Germinal center (tissue), 1 donor: ENCODE measurements around the gene NR0B2.

ENCODE experiments used
- DNase-seq: peaks from one replicate; pipeline ENCODE4 v3.0.0; 2012; ENCODE audit warnings: mixed read lengths, low spot score

The NR0B2 gene

DNA sequence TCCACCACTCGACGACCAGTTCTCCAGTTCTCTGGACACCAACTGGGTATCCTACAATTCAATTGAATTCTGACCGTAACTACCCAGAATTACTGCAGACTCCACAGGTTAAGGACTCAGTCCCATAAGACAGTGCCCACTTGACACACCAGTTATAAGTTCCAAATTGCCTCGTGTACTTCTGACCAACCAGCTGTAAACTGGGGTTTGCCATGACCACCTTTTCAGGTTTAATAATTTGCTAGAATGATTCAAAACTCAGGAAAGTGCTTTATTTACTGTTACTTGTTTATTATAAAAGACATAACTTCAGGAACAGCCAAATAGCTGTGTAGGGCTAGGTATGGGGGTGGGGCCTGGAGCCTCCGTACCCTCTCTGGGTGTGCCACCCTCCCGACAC is 23.0 kb upstream of the NR0B2 start:
- no peak for DNase-seq

DNA sequence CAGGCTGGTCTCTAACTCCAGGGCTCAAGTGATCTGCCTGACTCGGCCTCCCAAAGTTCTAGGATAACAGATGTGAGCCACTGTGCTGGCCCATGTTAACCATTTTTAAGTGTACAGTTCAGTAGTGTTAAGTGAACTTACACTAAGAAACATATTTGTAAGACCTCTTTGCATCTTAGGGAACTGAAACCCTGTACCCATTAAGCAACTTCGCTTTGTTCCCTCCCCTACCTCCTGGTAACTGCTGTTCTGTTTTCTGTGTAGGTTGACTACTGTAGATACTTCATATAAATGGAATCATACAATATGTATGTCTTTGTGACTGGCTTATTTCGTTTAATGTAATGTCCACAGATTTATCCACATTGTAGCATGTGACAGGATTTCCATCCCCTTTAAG is 18.8 kb upstream of the NR0B2 start:
- DNase-seq, result peak; percentile 58

DNA sequence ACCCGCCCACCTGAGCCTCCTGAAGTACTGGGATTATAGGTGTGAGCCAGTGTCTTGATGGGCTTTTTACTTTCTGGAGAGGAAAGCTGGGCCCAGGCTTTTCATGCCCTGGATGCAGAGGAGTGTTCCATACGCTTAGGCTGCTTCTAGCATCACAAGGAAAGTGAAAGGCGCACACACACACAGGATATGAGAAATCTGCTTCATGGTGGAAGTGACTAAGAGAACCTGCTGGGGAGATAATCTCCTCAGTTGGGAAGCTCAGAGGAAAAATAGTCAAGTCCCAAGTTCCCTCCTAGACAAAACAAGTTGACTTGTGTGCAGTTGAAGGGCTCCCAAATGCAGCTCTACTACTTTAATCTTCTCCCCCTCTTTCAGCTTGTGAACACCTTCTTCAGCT is 9.9 kb upstream of the NR0B2 start:
- no peak for DNase-seq

DNA sequence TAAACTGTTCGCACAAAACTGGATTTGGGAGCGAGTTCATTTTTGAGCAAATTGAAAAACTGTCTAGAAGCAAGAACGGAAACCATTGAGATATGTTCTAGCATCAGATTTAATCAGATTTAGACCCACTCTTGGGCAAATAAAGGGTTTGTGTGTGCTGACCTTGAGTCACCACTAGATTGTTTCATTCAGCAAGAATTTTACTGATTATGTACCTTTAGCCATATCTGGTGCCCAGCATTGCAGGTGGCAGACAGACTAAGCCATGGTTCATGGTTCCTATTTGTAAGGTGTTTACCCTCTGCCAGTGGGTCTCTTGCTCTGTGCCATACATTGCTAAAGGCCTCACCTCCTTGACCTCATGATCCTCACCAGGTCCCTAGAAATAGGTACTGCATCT is 9.1 kb upstream of the NR0B2 start:
- DNase-seq, result no peak

DNA sequence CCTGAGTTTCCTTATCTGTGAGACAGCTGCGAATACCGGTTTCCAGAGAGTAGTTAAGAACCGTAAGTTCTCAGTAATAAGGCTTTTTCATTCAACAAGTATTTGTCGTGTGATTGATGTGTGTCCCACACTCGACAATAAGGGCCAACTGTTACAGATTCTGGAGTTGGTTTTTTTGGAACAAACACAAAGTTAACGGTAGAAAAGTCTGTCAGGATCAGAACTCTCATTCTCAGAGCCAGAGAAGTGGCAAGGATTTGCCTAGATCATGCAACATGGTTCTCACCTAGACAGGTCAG is 8.6 kb upstream of the NR0B2 start:
- DNase-seq, result no peak

DNA sequence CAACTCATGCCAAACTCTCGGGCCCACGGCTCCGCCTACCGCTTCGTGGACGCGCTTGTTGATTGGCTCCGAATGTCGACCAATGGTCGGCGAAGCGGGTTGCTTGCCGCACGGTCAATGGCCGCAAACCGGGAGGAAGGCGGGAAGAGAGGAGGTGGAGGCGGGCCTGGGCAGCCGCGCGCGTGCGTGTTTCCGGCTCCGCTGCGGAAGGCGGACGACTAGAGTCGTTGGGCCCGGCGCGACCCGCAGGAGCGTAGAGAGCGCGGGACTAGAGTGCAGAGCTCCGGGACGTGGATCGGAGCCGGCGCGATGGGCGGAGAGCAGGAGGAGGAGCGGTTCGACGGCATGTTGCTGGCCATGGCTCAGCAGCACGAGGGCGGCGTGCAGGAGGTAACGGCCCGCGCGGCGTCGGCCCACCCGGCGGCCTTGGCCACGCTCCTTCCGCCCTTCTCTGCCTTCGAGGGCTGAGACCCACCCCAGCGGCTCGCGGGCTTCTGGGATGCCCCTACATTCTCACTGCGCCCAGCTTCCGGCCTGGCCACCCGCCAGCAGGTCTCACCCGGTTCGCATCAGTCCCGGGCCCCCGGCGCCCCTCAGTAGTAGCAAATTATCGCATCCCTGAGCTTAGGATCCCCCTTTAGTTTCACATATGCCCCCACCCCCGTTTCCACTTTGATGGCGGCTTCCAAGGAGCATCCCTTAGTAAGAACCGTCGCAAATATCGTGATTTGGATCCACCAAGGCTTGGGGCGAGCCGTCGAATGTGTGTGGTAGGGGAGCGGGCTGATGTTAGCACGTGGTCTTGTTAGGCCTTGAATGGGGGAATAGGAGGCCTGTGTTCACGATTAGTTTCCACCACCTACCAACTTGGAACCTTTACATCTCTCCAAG is 8.0 kb upstream of the NR0B2 start, which contains the start of gene NUDC:
Gene NUDC (plus strand): TSS at position 204 of the 891 bp plus-strand sequence. CDS start 106 bp downstream, at position 310.
- DNase-seq, result peak; percentile 97

DNA sequence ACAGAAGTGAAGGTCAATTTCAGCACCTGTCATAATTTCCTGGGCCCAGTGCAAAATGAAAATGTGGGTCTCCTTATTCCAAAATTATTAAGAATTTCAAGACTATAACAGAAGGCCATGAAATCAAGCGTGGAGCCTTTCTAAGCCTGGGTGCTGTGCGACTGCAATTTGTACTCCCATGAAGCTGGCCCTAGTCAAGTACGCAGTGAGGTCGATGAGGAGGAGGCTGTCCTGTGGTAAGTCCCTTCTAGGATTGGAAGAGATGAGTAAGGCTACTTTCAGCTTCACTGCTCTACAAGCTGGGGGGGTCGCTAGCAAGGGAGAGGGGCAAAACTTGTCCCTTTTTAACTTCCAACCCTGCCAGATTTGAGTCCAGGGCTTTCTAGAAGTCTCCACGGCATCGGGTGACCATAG is 7.4 kb upstream of the NR0B2 start:
- DNase-seq, result no peak

DNA sequence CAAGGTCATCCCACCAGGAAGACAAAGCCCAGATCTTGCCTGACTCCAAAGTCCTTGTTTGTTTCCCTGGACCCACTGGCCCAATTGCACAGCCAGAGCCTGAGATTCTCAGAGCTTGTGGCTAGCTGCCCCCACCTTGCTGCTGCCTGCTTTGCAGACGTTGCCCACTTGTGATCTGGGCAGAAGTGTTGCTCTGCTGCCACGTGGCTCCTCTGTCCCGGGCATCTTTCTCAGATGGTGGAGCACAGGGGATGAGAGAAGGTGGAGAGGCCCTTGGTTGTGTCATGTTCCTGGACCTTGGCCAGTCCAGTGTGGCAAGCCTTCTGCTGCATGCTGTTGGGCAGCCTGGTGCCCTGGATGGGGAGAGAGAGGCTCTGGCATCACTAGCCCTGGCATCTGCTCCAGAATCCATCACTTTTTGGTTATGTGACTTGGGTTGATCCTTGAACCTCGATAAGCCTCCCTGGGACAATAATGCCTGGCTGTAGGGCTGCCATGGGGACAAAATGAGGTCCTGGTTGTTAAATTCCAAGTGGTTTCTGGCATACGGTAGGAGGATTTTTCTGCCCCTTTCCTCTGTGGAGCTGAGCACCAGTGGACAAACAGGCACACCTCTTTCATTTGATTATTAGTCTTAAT is 1.5 kb upstream of the NR0B2 start:
- DNase-seq, result no peak

DNA sequence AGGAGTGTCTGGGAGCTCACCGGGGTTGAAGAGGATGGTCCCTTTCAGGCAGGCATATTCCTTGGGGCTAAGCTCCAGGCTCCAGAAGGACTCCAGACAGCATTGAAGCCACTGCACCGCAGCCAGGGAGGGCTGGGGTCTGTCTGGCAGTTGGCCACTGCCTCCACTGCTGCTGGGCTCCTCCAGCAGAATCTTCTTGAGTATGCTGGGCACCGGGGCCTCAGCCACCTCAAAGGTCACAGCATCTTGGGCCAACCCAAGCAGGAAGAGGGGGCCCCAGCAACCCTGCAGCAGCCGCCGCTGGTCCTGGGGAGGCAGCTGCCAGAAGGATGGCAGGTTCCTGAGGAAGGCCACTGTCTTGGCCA is 404 bp downstream of the NR0B2 start:
- DNase-seq, result no peak

DNA sequence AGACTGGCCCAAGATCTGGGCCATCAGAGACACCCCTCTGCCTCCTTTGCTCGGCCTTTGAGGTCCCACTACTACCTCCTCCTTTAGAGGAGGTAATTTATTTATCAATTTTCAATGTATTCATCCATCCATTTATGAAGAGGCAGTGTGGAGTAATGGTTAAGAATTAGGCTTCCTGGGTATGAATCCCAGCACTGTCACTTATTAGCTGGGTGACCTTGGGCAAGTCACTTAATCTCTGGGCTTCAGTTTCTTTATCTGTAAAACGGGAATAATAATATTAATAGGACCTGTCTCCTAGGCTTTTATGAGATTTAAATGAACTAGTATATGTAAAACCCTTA is 1.7 kb downstream of the NR0B2 start:
- DNase-seq, result no peak

DNA sequence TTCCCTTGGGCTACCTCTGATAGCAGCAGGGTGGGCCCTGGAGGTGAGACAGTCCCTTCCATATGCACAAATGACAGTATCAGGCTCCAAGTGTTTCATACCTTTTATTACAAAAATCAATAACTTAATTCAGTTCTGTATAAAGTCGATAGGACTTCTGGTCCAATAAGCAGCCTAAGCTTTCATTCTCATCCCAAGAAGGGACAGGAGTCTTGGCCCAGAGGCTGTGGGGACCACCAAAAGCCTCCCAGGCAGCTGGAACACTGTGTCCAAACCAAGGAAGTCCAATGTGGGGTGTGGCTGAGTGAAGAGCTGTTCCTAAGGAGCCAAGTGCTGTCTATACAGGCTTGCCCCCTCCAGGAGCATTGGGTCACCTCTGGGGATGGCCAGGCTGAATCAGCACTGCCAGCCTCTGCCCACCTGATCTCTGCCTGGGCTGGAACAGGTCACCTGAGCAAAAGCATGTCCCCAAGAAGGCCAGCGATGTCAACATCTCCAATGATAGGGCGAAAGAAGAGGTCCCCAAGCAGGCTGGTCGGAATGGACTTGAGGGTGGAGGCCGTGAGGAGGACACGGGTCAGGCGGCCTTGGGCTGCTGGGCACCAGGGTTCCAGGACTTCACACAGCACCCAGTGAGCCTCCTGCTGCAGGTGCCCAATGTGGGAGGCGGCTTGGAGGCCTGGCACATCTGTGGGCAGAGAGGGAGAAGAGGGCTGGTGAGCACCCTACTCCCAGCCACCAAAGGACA is 2.2 kb downstream of the NR0B2 start:
- no peak for DNase-seq

DNA sequence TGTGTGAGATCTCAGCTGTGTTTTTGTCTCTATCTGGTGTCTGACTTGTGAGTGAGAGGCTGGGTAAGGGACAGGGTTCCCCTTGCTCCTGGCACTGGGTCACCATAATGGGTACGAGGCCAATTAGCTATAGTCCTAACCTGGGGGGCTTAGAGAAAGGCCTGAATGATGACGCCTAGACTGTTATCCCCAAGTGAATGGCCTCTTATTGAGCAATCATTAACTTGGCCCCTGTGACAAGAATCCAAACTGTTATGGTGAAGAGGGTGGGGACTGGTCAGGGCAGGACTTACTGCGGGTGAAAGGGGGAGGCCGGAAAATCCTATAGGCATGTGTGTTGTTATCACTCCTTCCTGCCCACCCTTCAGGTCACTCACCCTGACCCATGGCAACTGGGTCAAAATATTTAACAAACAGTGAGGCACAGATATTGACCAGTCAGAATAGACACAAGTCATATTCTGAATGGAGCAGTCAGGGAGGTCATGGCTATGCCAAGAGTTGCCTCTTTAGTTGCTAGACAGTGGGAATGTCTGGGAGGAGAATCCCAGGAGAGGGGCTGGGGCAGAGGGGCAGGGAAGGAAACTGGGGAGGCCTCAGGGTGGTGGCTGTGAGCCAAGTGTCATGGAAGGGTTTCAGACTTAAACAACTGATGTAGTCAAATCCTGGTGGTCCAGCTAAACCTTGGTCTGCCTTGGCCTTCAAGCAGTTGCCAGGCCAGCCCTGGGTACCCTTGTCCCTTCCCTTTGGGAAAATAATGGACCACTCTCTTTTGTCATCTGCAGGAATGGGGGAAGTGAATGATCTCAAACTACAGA is 3.2 kb downstream of the NR0B2 start:
- no peak for DNase-seq

DNA sequence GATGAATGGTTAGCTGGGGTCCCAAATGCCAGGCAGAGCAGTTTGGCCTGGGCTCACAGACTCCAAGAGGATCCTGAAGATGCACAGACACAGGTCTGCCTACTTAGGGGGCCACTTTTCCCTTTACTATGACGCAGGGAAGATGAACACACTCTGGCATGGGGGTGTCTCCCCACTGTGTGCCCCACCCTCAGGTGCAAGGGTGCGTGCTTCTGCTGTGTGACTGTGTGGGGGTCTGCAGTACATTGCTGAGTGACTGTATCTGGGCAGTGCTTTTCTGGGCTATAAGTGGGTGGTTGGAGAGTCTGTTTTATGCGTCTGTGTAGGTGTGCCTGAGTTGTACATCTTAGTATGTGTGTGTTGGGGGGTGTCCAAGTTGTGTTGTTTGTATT is 3.8 kb downstream of the NR0B2 start:
- DNase-seq, result no peak

DNA sequence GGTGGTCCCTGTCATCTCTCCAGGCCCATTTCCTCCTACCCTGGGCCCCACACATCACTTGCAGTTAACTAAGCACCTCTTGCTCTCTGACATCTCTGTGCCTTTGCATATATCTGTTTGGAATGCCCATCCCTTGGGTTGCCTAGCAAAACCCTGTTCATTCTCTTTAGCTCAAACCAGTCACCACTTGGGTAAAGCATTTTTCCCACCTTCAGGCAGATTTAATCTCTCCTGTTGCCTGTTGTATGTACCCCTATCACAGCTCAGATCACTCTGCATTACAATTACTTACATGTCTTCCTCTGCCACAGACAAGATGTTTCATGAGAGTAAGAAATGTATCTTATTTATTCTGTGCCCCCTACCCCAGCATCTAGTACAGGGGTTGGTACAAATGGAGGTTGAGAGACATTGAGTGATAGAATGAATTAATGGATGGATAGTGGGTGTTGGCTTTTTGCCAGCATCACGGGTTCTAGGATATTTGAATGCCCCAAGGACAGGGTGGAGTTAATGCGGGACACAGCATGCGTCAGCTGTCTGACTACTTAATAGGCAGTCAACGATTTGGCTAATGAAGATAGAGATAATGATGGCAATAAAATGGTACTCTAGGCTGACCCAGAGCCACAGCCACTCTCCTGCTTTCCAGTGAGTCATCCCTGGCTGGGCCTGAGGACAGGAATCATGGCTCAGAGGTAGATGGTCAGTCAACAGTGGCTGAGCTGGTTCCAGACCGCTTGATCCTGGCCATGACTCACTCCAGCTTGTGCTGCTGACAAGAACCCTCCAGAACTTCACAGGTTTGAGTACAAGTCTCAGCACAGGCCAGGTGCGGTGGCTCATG is 6.5 kb downstream of the NR0B2 start:
- DNase-seq, result no peak

DNA sequence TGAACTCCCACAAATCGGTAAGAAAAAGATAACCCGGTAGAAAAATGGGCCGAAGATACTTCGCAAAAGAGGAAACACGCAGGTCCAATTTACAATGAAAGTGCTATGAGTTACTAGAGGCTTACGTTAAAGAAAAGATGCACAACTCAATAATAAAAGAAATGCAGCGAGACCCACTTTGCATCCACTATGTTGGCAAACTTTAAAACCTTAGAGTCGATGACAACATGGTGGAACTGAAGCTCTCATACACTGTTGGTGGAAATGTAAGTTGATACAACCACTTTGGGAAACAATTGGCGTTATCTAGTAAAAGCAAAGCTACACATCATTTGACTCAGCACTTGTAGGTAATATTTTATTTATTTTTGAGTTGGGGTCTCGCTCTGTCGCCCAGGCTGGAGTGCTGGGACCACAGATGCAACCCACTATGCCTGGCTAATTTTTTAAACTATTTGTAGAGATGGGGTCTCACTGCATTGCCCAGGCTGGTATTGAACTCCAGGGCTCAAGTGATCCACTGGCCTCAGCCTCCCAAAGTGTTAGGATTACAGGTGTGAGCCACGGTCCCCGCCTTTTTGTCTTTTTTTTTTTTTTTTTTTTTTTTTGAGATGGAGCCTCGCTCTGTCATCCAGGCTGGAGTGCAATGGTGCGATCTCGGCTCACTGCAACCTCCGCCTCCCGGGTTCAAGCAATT is 12.8 kb downstream of the NR0B2 start:
- DNase-seq, result no peak

DNA sequence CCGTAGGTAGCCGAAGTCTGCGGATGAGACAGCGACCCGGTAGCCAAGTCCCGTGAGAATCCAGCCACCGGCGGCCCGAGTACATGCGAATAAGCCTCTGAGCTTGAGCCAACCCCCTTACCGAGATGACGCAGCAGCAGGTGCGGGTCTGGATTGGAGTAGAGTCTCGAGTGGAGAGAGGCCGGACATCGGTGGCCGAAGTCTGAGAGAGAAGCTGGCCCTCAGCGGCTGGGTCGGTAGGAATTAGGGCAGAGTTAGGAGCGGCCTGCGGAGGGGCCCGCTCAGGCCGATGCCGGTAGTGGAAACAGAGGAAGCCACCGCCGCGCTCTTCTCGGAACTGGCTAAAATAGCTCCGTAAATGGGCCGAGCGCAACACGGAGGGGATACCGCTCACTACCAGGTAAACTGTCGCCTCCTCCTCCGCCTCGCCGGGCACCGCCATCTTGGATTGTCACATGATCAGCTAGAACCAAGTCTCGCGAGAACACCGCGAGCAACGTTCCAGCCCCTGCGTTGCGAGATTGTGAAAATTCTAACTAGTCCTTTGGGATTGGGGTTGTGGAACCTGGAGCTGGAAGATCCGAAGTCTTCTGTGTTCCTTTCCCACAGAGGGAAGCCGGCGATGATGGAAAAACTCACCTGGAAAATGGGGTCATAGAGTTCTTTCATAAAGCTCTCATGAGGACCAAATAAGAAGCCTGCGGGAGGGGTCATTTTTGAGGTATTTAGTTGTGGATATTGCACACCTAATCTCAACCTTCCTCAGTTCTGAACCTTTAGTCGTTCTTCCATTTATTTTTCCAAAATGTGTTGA is 13.6 kb downstream of the NR0B2 start, which contains the start of gene GPATCH3:
Gene GPATCH3 (minus strand): TSS at position 467 of the 814 bp plus-strand sequence. CDS start 25 bp downstream, at position 442.
- DNase-seq, result peak; percentile 88

DNA sequence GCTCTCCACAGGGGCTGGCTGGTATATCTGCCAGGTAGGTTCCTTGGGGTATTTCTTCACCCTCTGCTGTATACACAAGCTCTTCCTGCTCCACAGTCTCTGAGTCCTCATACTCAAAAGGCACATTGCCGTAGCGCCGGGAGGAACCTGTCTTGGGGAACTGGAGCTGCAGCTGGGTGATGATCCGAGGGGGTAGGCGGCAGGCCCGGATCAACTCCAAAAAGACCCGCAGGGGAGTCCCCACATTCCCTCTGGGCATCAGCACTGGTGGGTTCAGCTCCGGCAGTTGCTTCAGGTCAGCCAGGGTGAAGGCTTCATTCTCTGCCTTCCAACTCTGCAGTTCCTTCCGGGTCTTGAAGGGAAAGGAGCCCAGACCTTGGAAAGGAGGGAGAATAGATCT is 16.4 kb downstream of the NR0B2 start:
- DNase-seq, result no peak

DNA sequence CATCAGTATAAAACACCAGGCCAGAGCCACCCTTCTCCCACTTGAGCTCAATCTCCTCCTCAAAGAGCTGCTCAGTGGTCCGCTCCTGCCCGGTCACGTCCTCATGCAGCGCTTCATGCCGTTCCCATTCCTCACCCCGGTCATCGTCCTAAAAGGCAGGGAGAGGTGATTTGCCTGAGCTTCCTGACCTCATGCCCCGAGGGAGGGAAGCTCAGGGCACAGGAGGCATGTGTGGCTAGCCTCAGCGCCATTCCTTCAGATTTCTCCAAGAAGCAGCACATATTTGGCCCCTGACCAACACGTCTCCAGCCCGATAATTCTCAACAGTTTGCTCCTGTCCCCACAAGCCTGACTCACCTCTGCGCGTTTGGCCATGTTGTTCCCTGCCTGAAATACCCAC is 19.5 kb downstream of the NR0B2 start:
- DNase-seq, result no peak

DNA sequence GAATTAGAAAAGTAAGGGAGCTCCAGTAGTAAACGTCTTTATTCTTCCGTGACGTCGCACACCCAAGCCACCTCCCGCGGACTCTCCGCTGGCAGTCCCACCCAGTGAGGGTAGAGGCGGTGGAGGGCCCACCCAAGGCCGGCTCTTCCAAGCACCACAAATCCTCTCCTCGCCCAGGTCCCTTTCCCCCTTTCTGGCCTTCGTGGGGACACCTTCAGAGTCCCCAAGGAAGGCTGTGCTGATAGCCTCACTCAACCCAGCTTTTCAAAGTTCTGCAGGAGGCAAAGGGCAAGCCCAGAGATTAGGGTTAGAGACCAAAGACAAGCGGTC is 23.3 kb downstream of the NR0B2 start:
- DNase-seq, result no peak
